CD4-positive, alpha-beta T cell treated with Interleukin-15 for 1 hour (primary cell): Measurements from ENCODE around the gene CXCL13.
A peak's percentile ranks its signal among the peaks of the same experiment; 100 is the strongest.
"Not testable (repeated sequence)": the region's sequence is repeated elsewhere in the genome, so short reads cannot be mapped to it uniquely, and the experiment has no call there.

Experiments
- DNase-seq: peaks from one replicate; pipeline ENCODE4 v3.0.0-alpha.2; 2020

CXCL13 gene

DNA sequence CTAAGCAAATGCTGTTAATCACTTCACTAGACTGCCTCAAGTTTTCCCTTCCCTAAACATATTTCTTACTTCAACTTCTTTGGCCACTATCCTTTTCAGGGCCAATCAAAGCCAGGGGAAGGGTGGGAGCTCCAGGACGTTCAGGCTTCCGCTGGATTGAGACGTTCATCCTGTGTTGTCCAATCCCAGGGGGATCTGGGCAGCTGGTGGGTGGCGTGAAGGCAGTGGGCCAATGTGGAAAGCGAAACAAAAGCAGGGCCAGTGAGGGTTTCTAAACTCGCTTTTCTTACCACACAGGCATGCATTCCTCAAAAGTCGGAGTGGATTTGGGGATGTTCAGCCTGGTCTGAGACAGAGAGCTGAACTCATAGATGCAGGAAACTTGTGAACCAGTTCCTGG, 7.6 kb downstream of the CXCL13 start:
- DNase-seq = no peak

DNA sequence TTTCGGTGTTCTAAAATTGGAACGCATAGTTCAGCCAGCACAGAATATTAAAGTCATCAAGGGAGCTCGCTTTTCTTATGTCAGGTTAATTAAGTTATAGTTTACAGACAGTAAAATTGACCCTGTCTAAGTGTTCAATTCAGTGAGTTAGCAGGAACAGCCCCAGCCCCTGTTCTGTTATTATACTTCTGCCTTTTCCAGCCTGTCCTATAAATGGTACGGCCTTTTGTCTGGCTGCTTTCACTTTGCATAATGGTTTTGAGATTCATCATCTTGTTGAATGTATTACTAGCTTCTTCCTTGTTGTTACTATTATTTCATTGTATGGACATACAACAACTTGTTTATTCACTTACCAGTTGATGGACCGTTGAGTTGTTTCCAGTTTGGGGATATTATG, 9.5 kb downstream of the CXCL13 start:
- no peak for DNase-seq

DNA sequence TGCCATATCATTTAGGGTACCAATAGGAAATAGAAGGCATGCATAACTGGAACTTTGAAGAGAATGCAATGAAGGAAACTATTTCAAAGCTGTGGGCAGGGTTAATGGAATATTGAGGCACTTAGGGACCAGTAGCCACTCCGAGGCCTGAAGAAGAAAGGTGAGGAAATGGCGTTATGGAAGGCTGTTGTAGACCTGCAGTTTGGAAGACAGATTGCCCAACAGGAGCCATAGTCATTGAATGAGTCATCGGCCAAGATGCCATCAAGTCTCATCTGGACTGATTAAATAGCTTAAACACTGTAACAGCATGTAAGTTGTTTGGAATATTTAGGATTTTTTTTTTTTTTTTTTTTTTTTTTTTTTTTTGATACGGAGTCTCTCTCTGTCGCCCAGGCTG, 11.6 kb downstream of the CXCL13 start:
- no peak for DNase-seq

DNA sequence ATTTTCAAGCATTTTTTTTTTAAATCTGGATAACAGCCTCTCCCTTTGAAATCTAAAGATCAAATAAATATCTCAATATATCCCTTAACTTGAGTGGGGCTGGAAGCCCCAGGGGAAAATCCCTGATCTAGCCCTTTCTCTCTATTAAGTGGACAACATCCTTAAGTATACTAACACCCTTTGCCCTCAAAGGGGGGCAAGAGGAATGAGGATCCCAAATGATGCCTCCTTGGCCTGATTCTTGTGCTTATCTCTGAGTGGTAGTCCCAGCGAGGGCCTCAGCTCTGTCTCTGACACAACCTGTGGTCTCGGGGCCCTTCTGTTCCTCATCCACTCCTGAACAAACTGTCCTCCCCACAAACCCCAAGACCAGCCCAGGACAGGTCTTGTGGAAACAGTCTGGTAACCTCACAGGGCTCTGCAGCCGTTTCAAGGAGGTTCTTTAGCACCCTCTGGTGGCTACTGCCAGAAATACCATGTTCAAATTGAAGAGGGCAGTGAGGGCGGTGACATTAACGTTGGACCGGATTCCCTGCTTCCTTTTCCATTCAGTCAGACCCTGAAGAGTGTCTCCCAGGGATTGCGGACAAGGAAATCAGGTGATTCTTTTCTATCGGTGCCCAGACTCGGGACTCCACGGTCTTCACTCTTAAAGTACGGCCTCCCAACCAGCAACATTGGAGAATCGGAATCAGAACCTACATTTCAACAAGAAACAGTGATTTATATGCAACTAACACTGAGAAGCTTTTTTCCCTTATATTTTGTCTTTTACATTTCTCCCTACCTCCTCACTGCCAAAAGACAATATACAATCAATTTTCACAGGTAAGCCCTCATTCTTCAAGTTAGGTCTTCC, 13.0 kb downstream of the CXCL13 start:
- peak; percentile 40 for DNase-seq

DNA sequence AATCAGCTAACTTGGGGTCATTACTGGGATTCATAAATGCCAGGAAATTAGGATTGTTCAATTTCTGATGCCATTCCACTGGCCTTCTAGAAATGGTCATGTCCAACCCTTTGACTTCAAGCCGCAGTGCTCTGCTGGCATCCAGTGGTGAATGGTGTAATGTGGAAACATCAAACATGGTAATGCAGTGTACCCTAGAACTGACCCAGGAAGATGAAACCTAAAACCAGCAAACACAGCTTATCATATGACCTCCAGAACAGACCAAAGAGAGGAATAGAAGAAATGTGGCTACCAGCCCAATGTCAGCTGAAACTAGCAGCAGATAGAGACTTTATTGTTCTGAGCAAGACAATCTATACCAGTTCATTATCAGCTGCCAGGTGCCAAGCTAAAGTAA, 13.8 kb downstream of the CXCL13 start:
- no peak for DNase-seq

DNA sequence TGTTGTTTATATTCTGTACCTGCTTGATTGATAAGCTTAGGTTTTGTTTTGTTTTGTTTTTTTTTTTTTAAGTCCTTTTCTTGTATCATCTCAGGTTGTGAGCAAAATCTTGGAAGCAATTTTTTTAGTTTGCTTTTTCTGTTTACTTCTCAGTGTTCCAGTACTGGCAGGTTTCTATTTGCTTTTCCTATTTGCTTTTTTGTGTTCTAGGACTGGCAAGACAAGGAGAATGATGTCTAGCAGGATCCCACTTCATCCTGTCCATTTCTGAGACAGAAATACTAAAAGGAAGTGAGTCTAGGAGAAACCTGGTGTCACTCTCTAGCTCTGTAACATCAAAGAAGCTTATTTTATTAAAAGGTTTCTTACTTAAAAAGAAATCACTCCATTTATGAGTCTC, 15.6 kb downstream of the CXCL13 start:
- no peak for DNase-seq

DNA sequence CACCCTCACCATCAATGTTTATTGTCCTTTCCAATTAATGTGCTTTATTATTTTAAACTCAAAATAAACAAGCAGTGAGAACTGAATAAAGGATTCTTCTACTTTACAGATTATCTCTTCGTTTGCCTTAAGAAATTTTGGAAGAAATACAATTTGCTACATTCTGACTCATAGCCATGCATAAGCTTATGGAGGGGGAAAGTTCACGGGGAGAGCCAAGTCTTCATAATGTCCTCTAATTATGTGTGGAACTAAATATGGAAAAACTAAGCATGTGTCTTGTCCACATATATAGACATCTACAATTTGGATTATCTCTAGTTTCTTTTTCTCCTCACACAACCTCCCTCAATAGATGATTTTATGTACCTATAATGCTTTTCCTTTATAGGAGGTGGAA, 17.5 kb downstream of the CXCL13 start:
- DNase-seq = no peak

DNA sequence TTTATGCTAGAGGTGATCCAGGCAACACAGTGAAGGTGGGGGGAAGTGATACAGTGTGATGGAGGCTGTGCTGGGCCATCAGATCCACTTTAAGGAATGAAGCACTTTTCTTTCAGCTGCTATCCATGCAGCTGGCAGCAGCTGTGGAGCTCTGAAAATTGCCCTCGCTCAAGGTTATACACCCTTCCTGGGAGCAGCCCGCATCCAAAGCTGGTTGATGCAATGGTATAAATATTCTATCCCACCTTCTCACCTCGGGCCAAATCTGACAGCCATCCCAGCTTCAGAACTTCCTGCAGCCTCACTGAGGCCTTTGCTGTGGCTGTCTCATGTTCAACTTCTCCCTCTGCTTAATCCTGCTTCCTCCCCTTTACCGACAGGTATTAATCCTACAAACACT, 18.6 kb downstream of the CXCL13 start:
- DNase-seq = no peak

DNA sequence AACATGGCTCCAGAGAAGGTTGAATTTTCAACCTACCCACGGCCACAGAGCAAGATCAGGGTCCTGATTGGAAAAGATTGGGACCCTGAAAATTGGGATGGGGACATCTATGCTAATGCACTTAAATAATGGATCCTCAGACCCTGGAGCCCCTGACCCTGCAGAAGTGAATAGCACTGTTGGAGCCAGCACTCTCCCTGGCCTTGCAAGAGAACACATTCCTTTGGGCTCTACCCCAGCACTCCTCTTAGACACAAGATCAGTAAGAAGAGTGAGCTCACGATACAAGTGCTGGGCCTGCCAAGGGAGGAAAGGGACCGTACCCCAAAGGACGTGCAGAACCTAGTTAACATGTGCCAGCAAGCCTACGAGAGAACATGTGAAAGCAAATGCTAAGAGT, 19.9 kb downstream of the CXCL13 start:
- DNase-seq = no peak

DNA sequence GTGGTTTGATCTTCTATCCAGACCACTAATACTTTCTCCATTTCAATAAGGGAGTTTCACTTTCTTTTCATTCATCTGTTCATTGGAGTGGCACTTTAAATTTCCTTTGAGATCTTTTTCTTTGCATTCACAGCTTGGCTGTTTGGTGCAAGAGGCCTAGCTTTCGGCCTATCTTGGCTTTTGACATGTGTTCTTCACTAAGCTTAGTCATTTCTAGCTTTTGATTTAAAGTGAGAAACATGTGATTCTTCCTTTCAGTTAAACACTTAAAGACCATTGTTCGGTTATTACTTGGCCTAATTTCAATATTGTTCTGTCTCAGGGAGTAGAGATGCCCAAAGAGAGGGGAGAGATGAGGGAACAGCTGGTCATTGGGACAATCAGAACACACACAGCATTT, 24.3 kb downstream of the CXCL13 start:
- DNase-seq = no peak

DNA sequence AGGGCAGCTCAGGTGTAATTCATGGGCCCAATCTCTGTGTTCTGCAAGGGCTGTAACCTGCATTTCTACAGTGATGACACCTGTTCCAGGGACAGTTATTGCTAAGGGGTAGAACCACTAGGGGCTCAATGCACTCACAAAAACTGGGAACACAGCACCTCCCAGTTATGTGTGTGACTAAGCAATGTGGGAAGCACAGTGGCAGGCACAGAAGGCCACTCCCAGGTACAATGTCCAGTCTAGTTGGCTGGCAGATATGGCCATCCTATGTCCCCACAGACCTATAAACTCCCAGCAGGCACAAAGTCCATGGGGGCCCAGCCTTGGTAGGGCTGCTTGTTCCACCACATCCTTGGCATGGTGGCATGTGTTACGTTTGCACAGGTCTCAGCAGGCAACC, 25.7 kb downstream of the CXCL13 start:
- no peak for DNase-seq

DNA sequence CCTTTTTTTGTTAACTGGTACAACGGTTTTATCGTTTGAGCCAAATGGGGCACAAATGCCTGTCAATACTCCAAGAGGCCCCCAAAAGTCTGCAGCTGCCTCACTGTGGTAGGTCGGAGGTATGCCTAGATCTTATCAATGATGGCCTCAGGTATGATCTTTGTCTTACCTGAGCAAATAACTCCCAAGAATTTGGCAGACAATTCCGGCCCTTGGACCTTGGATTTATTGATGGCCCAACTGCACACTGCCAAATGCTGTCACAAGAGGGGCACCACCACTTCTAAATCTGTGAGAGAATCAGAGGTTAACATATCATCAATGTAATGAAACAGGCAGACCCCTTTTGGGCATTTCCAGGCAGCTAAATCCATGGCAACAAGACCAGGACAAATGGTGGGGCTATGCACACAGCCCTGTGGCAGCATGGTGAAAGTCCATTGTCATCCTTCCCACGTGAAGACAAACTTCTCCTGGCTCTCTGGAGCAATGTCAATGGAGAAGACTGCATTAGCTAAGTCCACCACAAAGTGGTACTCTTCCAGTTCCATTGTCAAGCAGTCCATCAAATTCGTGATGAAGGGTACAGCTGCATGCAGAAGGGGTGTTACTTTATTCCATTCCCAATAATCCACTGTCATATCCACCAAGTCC, 28.6 kb downstream of the CXCL13 start:
- no peak for DNase-seq

DNA sequence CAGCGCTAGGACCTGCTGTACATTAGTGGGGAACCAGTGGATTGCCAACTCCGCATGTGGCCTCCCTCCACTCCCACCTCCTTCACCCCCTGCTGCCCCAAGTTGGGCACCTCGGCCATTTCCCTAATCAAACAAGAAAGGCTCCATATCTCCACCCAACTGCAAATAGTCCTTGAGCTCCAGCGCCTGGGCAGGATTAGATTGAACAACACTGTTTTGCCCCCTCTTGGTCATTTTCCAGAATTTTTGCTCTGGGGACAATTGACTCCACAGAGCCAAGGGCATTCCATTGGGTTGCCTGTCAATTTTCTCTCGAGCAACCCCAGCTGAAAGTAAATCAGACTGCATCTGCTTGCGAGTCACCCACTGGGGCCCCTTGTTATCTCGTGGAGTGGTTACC, 29.6 kb downstream of the CXCL13 start:
- DNase-seq = no peak

DNA sequence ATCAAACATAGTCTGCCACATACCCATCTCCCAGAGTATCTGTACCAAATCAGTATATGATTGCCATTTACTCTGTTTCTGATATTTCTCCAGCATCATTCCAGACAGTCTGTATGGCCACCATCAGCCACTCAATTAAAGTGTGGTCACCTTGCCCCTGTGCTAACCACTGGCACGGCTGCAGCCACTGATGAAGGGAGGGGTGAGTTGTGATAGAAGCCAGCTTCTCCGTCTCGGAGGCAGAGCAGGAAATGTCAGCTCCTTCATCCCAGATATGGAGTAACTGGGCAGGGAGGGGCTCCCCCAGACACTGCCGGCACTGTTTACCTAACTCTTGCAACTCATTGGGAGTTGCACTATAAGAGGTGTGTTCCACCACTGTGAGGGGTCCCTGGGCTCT, 30.3 kb downstream of the CXCL13 start:
- DNase-seq = no peak

DNA sequence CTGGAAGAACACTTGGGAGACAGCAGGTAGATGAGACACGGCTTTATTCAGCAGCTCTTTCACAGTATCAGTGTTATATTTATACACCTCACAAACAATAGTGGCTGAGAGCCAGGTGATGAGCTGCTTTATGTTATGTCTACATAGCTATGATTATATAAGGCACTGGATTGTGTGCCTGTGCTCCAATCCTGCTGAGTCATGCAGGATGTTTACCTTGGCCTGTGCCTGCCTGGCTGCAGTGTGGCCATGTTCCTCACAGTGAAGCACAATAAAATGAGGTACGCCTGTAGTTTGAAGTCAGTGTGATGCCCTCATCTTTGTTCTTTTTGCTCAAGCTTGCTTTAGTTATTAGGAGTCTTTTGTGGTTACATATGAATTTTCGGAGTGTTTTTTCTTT, 31.3 kb downstream of the CXCL13 start:
- no peak for DNase-seq

DNA sequence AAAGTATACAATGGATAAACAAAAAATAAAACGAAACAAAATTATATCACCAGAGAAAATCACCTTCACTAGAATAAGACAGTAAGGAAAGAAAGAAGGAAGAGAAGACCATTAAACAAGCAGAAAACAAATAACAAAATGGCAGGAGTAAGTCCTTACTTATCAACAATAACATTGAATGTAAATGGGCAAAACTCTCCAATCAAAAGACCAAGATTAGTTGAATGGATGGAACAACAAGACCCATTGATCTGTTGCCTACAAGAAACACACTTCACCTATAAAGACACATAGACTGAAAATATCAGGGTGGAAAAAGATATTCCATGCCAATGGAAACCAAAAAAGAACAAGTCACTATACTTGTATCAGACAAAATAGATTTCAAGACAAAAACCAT, 38.4 kb downstream of the CXCL13 start:
- not testable (repeated sequence) for DNase-seq

DNA sequence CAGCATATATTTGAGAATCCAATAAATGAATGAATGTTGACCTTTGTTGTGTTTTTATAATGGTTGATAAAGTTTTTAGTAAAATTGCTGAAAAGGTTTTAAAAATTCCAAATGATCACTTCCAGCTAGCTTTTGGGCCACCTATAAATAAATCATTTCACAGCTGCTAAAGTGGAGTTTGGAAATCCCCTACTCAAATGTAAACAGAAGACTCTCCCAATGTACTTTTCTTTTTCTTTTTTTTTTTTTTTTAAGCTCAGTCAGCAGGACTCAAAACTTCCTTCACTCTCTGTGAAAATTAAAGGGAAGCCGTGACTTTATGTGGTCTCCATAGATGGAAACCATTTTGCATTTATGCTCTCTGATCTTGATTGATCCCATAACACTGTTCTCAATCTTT, 45.2 kb downstream of the CXCL13 start:
- no peak for DNase-seq

DNA sequence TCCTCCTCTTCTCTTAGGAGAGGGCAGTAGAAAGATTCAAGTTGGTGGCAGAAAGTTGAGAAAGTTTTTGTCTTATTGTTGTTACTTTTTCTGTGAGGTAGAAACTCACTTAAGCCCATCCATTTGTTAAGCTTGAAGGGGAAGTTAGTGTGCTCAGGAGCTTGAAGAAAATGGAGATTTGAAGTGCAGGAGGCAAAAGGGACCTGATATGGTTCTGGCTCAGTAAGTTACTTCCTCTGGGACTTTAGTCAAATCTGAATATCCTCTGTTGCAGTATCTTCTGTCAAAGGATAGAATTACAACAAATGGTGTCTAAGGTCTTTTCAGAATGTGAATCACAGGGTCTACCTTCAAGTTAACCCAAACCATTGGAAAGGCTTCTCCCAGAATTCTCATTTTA, 46.2 kb downstream of the CXCL13 start:
- DNase-seq = no peak

DNA sequence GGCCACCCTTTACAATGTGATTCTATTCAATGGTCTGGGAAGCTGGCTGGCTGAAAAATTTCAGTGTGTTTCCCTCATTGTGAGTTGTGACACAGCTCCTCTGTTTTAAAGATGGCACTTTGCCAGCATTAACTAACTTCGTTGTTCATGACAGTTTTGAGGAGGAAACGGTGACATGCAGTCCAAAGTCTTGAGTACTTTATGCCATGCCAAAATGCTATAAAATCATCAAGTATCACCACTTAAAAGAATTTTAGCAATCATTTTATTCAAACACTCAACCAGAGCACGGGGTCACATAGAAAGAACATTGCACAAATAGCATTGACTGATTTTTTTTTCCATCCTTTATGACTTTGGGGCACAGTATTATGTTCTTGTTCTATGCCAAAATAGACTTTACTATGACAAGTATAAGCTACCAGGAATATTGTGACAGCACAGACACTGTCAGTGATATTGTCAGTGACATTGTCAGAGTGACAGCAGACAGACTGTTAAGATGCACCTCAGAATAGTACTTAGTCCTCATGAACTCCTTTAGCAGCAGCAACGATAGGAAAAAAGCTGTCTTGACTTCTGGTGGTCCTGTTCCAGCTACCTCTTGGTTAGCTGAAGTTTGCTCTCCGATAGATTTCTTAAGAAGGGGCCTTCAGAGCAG, 46.7 kb downstream of the CXCL13 start:
- no peak for DNase-seq

DNA sequence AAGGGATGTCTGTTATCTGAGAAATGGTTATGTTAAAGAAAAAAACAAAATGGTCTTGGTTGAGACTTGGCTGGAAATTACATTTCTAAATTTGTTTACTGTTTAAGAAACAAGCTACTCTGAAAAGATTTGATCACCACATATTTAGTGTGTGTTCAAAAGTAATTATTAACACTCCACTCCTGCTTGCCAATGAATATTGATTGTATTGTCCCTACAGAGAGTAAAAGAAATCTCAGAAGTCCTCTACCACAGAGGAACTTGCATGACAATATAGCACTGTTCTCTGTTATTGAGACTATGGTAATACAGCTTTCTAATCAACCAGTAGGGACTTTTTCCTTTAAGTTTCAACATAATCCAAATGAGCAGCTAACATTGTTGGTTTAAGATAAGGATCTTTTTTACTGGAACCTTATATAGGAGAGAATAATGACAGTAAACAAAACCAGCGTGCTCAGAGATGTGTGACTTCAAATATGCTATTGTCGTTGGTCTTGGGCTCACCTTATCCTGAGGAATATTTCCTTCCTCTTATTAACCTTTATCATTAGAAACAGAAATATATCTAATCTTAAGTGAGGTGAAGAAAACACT, 47.6 kb downstream of the CXCL13 start:
- no peak for DNase-seq

DNA sequence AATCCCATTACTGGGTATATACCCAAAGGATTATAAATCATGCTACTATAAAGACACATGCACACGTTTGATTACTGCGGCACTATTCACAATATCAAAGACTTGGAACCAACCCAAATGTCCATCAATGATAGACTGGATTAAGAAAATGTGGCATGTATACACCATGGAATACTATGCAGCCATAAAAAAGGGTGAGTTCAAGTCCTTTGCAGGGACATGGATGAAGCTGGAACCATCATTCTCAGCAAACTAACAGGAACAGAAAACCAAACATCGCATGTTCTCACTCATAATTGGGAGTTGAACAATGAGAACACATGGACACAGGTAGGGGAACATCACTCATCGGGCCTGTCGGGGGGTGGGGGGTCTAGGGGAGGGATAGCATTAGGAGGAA, 54.7 kb downstream of the CXCL13 start:
- DNase-seq = not testable (repeated sequence)
